Liver (tissue), 9 donors: Measurements from ENCODE around the gene VEGFC. TPM values are rescaled to one million over a fixed set of nuclear protein-coding genes. Genes with fewer than 3 reads are reported as not detected.

Experiments used
- DNase-seq: peaks from one replicate; pipeline ENCODE4 v3.0.0-alpha.2; 2017; ENCODE audit warnings: low spot score
- H3K27ac ChIP-seq, 2 donors: one replicate each; pipeline ENCODE4 v1.7.0; 2013; ENCODE audit warnings: inconsistent platforms in 2 of 2, low read length in 2 of 2, control low read depth in 1 of 2, low read depth in 1 of 2, mild to moderate bottlenecking in 1 of 2
- H3K27me3 ChIP-seq, 4 donors: one replicate each; pipeline versions ENCODE4 v1.6.1 to v1.7.0; 2013; ENCODE audit warnings: low read length in 3 of 4, inconsistent platforms in 1 of 4, mild to moderate bottlenecking in 1 of 4, moderate library complexity in 1 of 4; ENCODE audit not compliant: control insufficient read depth in 4 of 4, insufficient read depth in 4 of 4
- H3K36me3 ChIP-seq, 4 donors: one replicate each; pipeline versions ENCODE4 v1.6.1 to v1.7.0; 2013; ENCODE audit warnings: low read length in 3 of 4, mild to moderate bottlenecking in 3 of 4, low read depth in 1 of 4, moderate library complexity in 1 of 4; ENCODE audit not compliant: control insufficient read depth in 4 of 4, insufficient read depth in 3 of 4
- H3K4me1 ChIP-seq, 4 donors: one replicate each; pipeline versions ENCODE4 v1.6.1 to v1.7.0; 2013; ENCODE audit warnings: low read length in 3 of 4, mild to moderate bottlenecking in 3 of 4, moderate library complexity in 1 of 4; ENCODE audit not compliant: control insufficient read depth in 4 of 4, insufficient read depth in 4 of 4
- H3K4me3 ChIP-seq, 3 donors: one replicate each; pipeline versions ENCODE4 v1.6.1 to v1.7.0; 2013; ENCODE audit warnings: low read length in 3 of 3, control low read depth in 1 of 3, low read depth in 1 of 3, mild to moderate bottlenecking in 1 of 3
- H3K9ac ChIP-seq, 2 donors: one replicate each; pipeline ENCODE4 v1.7.0; 2013; ENCODE audit warnings: low read length in 2 of 2, mild to moderate bottlenecking in 2 of 2, moderate library complexity in 2 of 2, control low read depth in 1 of 2, low read depth in 1 of 2
- H3K9me3 ChIP-seq, 4 donors: one replicate each; pipeline versions ENCODE4 v1.6.1 to v1.7.0; 2013; ENCODE audit warnings: low read length in 3 of 4; ENCODE audit not compliant: control insufficient read depth in 4 of 4
- ATF3 ChIP-seq: IDR thresholded peaks from 2 replicates; pipeline ENCODE4 v1.6.1; 2016; ENCODE audit warnings: antibody characterized with exemption
- CTCF ChIP-seq: fragments of 150-350 bp; IDR thresholded peaks from 2 replicates; pipeline ENCODE4 v1.5.1; 2017; ENCODE audit warnings: improper control_type of control experiment, low read depth, low read length; ENCODE audit not compliant: missing input control
- EGR1 ChIP-seq, 2 donors: IDR thresholded peaks; 2 replicates each; pipeline ENCODE4 v1.6.1; 2016 to 2018; ENCODE audit warnings: antibody characterized with exemption in 2 of 2, low read depth in 2 of 2
- FOXA1 ChIP-seq: IDR thresholded peaks from 2 replicates; pipeline ENCODE4 v1.6.1; 2016; ENCODE audit warnings: antibody characterized with exemption
- FOXA2 ChIP-seq: IDR thresholded peaks from 2 replicates; pipeline ENCODE4 v1.6.1; 2016; ENCODE audit warnings: antibody characterized with exemption
- GABPA ChIP-seq, 2 donors: IDR thresholded peaks in 1 of 2; conservative IDR thresholded peaks in 1 of 2; 2 replicates each; pipeline ENCODE4 v1.6.1; 2016; ENCODE audit warnings: antibody characterized with exemption in 2 of 2, mild to moderate bottlenecking in 1 of 2, moderate library complexity in 1 of 2
- HNF4A ChIP-seq, 2 donors: conservative IDR thresholded peaks; 2 replicates each; pipeline ENCODE4 v1.6.1; 2016; ENCODE audit warnings: antibody characterized with exemption in 2 of 2, mild to moderate bottlenecking in 2 of 2
- HNF4G ChIP-seq: IDR thresholded peaks from 2 replicates; pipeline ENCODE4 v1.6.1; 2016; ENCODE audit warnings: antibody characterized with exemption
- JUND ChIP-seq, 2 donors: IDR thresholded peaks; 2 replicates each; pipeline ENCODE4 v1.6.1; 2016; ENCODE audit warnings: antibody characterized with exemption in 2 of 2
- MAX ChIP-seq: IDR thresholded peaks from 2 replicates; pipeline ENCODE4 v1.6.1; 2016; ENCODE audit warnings: antibody characterized with exemption
- NR2F2 ChIP-seq: IDR thresholded peaks from 2 replicates; pipeline ENCODE4 v1.6.1; 2016; ENCODE audit warnings: antibody characterized with exemption
- RAD21 ChIP-seq, 2 donors: IDR thresholded peaks; 2 replicates each; pipeline ENCODE4 v1.6.1; 2016; ENCODE audit warnings: antibody characterized with exemption in 2 of 2, mild to moderate bottlenecking in 2 of 2
- REST ChIP-seq: IDR thresholded peaks from 2 replicates; pipeline ENCODE4 v1.6.1; 2016; ENCODE audit warnings: antibody characterized with exemption, mild to moderate bottlenecking
- RXRA ChIP-seq, 2 donors: IDR thresholded peaks; 2 replicates each; pipeline ENCODE4 v1.6.1; 2017 to 2018; ENCODE audit warnings: antibody characterized with exemption in 2 of 2, mild to moderate bottlenecking in 1 of 2
- SP1 ChIP-seq: IDR thresholded peaks from 2 replicates; pipeline ENCODE4 v1.6.1; 2018; ENCODE audit warnings: antibody characterized with exemption, mild to moderate bottlenecking
- TAF1 ChIP-seq: conservative IDR thresholded peaks from 2 replicates; pipeline ENCODE4 v1.6.1; 2016; ENCODE audit warnings: antibody characterized with exemption, mild to moderate bottlenecking
- YY1 ChIP-seq: IDR thresholded peaks from 2 replicates; pipeline ENCODE4 v1.6.1; 2016; ENCODE audit warnings: antibody characterized with exemption, mild to moderate bottlenecking
- ZBTB33 ChIP-seq: IDR thresholded peaks from 2 replicates; pipeline ENCODE4 v1.6.1; 2016; ENCODE audit warnings: antibody characterized with exemption
- WGBS: extraction: QIAGEN DNeasy Blood & Tissue Kit; methylation state at CpG from one replicate; pipeline ENCODE4 v1.1.7; 2013; 5-methylcytosine and 5-hydroxymethylcytosine counted together
- polyA plus RNA-seq, 2 donors: library from polyadenylated mRNA; stranded (reverse) in 1 of 2; unstranded in 1 of 2; fragments of 200-250 nt in 1 of 2; fragments of >200 nt in 1 of 2; fragmentation: Nextera tagmentation in 1 of 2; extraction: Ambion mirVana in 1 of 2; gene quantifications; one replicate each; pipeline versions ENCODE4 v1.2.1 to v1.2.3, GENCODE V29; 2013 to 2015
- total RNA-seq, 2 donors: library from RNA; depleted of rRNA; stranded (reverse); fragments of >200 nt; gene quantifications; one replicate each; pipeline ENCODE4 v1.2.3, GENCODE V29; 2014
- donor health status: healthy.
- donor health status: healthy.
- donor health status: healthy.
- donor health status: healthy.
- donor health status: healthy.

VEGFC gene
- total and polyA plus RNA-seq, 4 donors: 0.32 to 1.8 (median 0.95) TPM

GRCh38 chr4:176788971-176789370, 3.8 kb downstream of the VEGFC start:
- Histone ChIP-seq H3K4me1 (peaks cover 4 to 8% (median 7%) of the 10 kb centered on the region in 4 donors), H3K9ac (no peak overlapping the region), H3K9me3 (no peaks in the 10 kb centered on the region), H3K27ac (no peak overlapping the region), H3K27me3 (peaks cover 0 to 8% (median 2%) of the 10 kb centered on the region in 4 donors), H3K36me3 (no peaks in the 10 kb centered on the region), H3K4me3 (no peak overlapping the region)
- no peak for DNase-seq
- WGBS: 74% methylated on average over 6 of the region's 6 CpGs
- TF ChIP-seq RAD21 (IDR thresholded peaks at IDR 0.05): no peak
- no peak for TF ChIP-seq GABPA (IDR thresholded peaks at IDR 0.05 in 1 of 2, conservative IDR thresholded peaks at IDR 0.05 in 1 of 2)
- no peak for TF ChIP-seq MAX
- no peak for TF ChIP-seq YY1

GRCh38 chr4:176788248-176788647, 4.5 kb downstream of the VEGFC start:
- no peak overlapping the region for H3K4me3 ChIP-seq
- no peaks in the 10 kb centered on the region for H3K36me3 ChIP-seq
- H3K9ac ChIP-seq: no peak overlapping the region
- 65% methylated on average over 8 of the region's 8 CpGs for WGBS
- no peak for DNase-seq
- H3K4me1 ChIP-seq: peaks cover 4 to 8% (median 7%) of the 10 kb centered on the region in 4 donors
- H3K27me3 ChIP-seq: peaks cover 0 to 8% (median 2%) of the 10 kb centered on the region in 4 donors
- H3K27ac ChIP-seq: no peak overlapping the region
- no peak for TF ChIP-seq MAX
- no peak for TF ChIP-seq CTCF
- no peak for TF ChIP-seq HNF4A (conservative IDR thresholded peaks at IDR 0.05)
- no peak for TF ChIP-seq GABPA (IDR thresholded peaks at IDR 0.05 in 1 of 2, conservative IDR thresholded peaks at IDR 0.05 in 1 of 2)
- no peak for TF ChIP-seq TAF1
- TF ChIP-seq FOXA2: no peak
- no peak for TF ChIP-seq HNF4G
- no peak for TF ChIP-seq ZBTB33
- no peak for TF ChIP-seq JUND (IDR thresholded peaks at IDR 0.05)
- no peak for TF ChIP-seq REST
- TF ChIP-seq RAD21 (IDR thresholded peaks at IDR 0.05): no peak
- no peak for TF ChIP-seq ATF3
- TF ChIP-seq NR2F2: no peak
- no peak for TF ChIP-seq YY1
- no peak for TF ChIP-seq SP1
- TF ChIP-seq RXRA (IDR thresholded peaks at IDR 0.05): no peak
- no peak for TF ChIP-seq FOXA1
- TF ChIP-seq EGR1 (IDR thresholded peaks at IDR 0.05; ENCODE audit: low read depth in 2 of 2): no peak
- no peaks in the 10 kb centered on the region for H3K9me3 ChIP-seq
